Thyroid gland (tissue), 4 donors: Measurements from ENCODE around the gene LSM2. TPM values are rescaled to one million over a fixed set of nuclear protein-coding genes. Genes with fewer than 3 reads are reported as not detected.

Experiments
- DNase-seq, 2 donors: peaks; one replicate each; pipeline ENCODE4 v3.0.0-alpha.2; 2019
- H3K27ac ChIP-seq, 3 donors: fragments of 200-600 bp; sonication (generic); 1 replicate in 2 of 3; 2 replicates in 1 of 3; pipeline ENCODE4 v1.5.1; 2016 to 2019; ENCODE audit warnings: mild to moderate bottlenecking in 1 of 3, moderate library complexity in 1 of 3
- H3K27me3 ChIP-seq: fragments of 200-600 bp; sonication (generic); one replicate; pipeline ENCODE4 v1.5.1; 2019
- H3K36me3 ChIP-seq, 2 donors: fragments of 200-600 bp; sonication (generic); one replicate each; pipeline ENCODE4 v1.5.1; 2016 to 2019
- H3K4me1 ChIP-seq, 2 donors: fragments of 200-600 bp; sonication (generic); one replicate each; pipeline ENCODE4 v1.5.1; 2017 to 2019
- H3K4me3 ChIP-seq, 3 donors: fragments of 200-600 bp; sonication (generic); replicated peaks in 1 of 3; 1 replicate in 2 of 3; 2 replicates in 1 of 3; pipeline ENCODE4 v1.5.1; 2016; ENCODE audit warnings: mild to moderate bottlenecking in 1 of 3
- H3K9me3 ChIP-seq: fragments of 200-600 bp; sonication (generic); one replicate; pipeline ENCODE4 v1.5.1; 2017
- POLR2A ChIP-seq, 2 donors: fragments of 450-650 bp; IDR thresholded peaks; one replicate each; pipeline ENCODE4 v1.6.1; 2017; ENCODE audit warnings: antibody characterized with exemption in 2 of 2, mild to moderate bottlenecking in 2 of 2, moderate library complexity in 1 of 2
- WGBS, 2 donors: methylation state at CpG; one replicate each; pipeline ENCODE4 v1.1.5; 2017; 5-methylcytosine and 5-hydroxymethylcytosine counted together
- intact Hi-C: fragments of 100-400 bp; cut with DNase I; formaldehyde crosslinking; loops from one replicate; pipeline ENCODE4 v1.15.1; 2023
- small RNA-seq: library from RNA; depleted of rRNA; stranded (forward); fragments of <200 nt; gene quantifications from one replicate; pipeline ENCODE3, GENCODE V24; 2016
- total RNA-seq, 4 donors: library from RNA; depleted of rRNA; stranded (reverse); fragments of >200 nt; gene quantifications; one replicate each; pipeline ENCODE4 v1.2.3, GENCODE V29; 2016
- TF ChIP-seq, protein P1 (sequence below), 6 experiments: fragments of 200-600 bp in 3 of 6; fragments of 450-650 bp in 3 of 6; sonication (generic) in 3 of 6; IDR thresholded peaks; one replicate each; pipeline ENCODE4 v1.5.1; 2016 to 2019; ENCODE audit warnings: antibody characterized with exemption in 6 of 6, mild to moderate bottlenecking in 2 of 6, inconsistent platforms in 1 of 6, moderate library complexity in 1 of 6

LSM2 gene
- total RNA-seq, 4 donors from 2014 or later: 29.2 to 48.4 (median 36.5) TPM

- intact Hi-C loops: no loop called here
- 73 to 76% methylated on average over 8 of the region's 8 CpGs for WGBS, 2 donors
- Histone ChIP-seq H3K4me3 (no peak overlapping the region), H3K9me3 (no peaks in the 10 kb centered on the region), H3K36me3 (no peaks in the 10 kb centered on the region), H3K27me3 (no peaks in the 10 kb centered on the region), H3K27ac (no peak overlapping the region), H3K4me1 (no peaks in the 10 kb centered on the region)
- DNase-seq: no peak
- no peak for TF ChIP-seq POLR2A (IDR thresholded peaks at IDR 0.05)
Measured at GRCh38 chr6:31752739-31753319, 53.9 kb downstream of the LSM2 start.

- no peak overlapping the region for H3K27ac ChIP-seq
- no peaks in the 10 kb centered on the region for H3K4me1 ChIP-seq
- DNase-seq: no peak
- H3K27me3 ChIP-seq: no peaks in the 10 kb centered on the region
- intact Hi-C loops: no loop called here
- no peak overlapping the region for H3K4me3 ChIP-seq
- no peaks in the 10 kb centered on the region for H3K9me3 ChIP-seq
- no peaks in the 10 kb centered on the region for H3K36me3 ChIP-seq
- 89 to 90% methylated on average over 7 of the region's 7 CpGs for WGBS, 2 donors
- TF ChIP-seq, protein P1, sequence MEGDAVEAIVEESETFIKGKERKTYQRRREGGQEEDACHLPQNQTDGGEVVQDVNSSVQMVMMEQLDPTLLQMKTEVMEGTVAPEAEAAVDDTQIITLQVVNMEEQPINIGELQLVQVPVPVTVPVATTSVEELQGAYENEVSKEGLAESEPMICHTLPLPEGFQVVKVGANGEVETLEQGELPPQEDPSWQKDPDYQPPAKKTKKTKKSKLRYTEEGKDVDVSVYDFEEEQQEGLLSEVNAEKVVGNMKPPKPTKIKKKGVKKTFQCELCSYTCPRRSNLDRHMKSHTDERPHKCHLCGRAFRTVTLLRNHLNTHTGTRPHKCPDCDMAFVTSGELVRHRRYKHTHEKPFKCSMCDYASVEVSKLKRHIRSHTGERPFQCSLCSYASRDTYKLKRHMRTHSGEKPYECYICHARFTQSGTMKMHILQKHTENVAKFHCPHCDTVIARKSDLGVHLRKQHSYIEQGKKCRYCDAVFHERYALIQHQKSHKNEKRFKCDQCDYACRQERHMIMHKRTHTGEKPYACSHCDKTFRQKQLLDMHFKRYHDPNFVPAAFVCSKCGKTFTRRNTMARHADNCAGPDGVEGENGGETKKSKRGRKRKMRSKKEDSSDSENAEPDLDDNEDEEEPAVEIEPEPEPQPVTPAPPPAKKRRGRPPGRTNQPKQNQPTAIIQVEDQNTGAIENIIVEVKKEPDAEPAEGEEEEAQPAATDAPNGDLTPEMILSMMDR (IDR thresholded peaks at IDR 0.05): no peak
- no peak for TF ChIP-seq POLR2A (IDR thresholded peaks at IDR 0.05)
Measured at GRCh38 chr6:31750411-31751022, 56.2 kb downstream of the LSM2 start.

- TF ChIP-seq POLR2A (IDR thresholded peaks at IDR 0.05): no peak
- Histone ChIP-seq H3K27ac (no peak overlapping the region), H3K4me1 (no peaks in the 10 kb centered on the region), H3K27me3 (no peaks in the 10 kb centered on the region), H3K9me3 (no peaks in the 10 kb centered on the region), H3K36me3 (no peaks in the 10 kb centered on the region), H3K4me3 (no peak overlapping the region)
- 90% methylated on average over 8 of the region's 8 CpGs for WGBS, 2 donors
- DNase-seq: no peak
- intact Hi-C loops: no loop called here
Measured at GRCh38 chr6:31749301-31750036, 57.3 kb downstream of the LSM2 start.

Small RNAs within 50 kb of the gene (small RNA-seq; reads per million reads assigned to genes)
- not detected for gene MSH5-SAPCD1
- gene RF00019: not detected
- not detected for gene RNU6-850P
- gene SAPCD1: not detected
- 155 reads per million, percentile 97 among the genes with 10 or more reads in this experiment for gene SNORD48
- gene SNORD52: not detected

Other genes starting within 250 kb of the LSM2 start
- not detected for gene LTA, start 234.7 kb downstream of the LSM2 start, total RNA-seq
- under 1 TPM in 1 of 4 donors, not detected in 3; 0.42 TPM for gene TNF, start 231.4 kb downstream of the LSM2 start, total RNA-seq
- not detected for gene LTB, start 224.5 kb downstream of the LSM2 start, total RNA-seq
- gene LST1, start 220.7 kb downstream of the LSM2 start, total RNA-seq: 10 to 100 TPM in 1 of 4 donors, 1 to 10 TPM in 2, not detected in 1; 2.5 to 23.4 (median 3.2) TPM
- gene NCR3, start 214.0 kb downstream of the LSM2 start, total RNA-seq: not detected
- 10 to 100 TPM in 3 of 4 donors, 1 to 10 TPM in 1; 8.1 to 37.8 (median 17.6) TPM for gene AIF1, start 191.7 kb downstream of the LSM2 start, total RNA-seq
- 100 to 1,000 TPM in 1 of 4 donors, 10 to 100 TPM in 3; 68.5 to 127 (median 86.7) TPM for gene PRRC2A, start 186.3 kb downstream of the LSM2 start, total RNA-seq
- 100 to 1,000 TPM; 179 to 301 (median 245) TPM for gene BAG6, start 154.3 kb downstream of the LSM2 start, total RNA-seq
- 1 to 10 TPM; 2.3 to 5.1 (median 4.5) TPM for gene APOM, start 151.1 kb downstream of the LSM2 start, total RNA-seq
- 10 to 100 TPM; 23.6 to 32.3 (median 28.7) TPM for gene C6orf47, start 146.2 kb downstream of the LSM2 start, total RNA-seq
- gene GPANK1, start 142.0 kb downstream of the LSM2 start, total RNA-seq: 10 to 100 TPM; 15.7 to 23.2 (median 22.1) TPM
- gene CSNK2B, start 140.9 kb downstream of the LSM2 start, total RNA-seq: 100 to 1,000 TPM; 181 to 264 (median 206) TPM
- 10 to 100 TPM in 2 of 4 donors, 1 to 10 TPM in 2; 4.4 to 11.8 (median 9.4) TPM for gene LY6G5B, start 137.0 kb downstream of the LSM2 start, total RNA-seq
- 1 to 10 TPM in 1 of 4 donors, under 1 TPM in 2, not detected in 1; 0.54 to 7.9 (median 0.83) TPM for gene LY6G5C, start 125.9 kb downstream of the LSM2 start, total RNA-seq
- gene ABHD16A, start 103.6 kb downstream of the LSM2 start, total RNA-seq: 10 to 100 TPM; 47.3 to 81.4 (median 71.7) TPM
- not detected for gene LY6G6F, start 100.1 kb downstream of the LSM2 start, total RNA-seq
- gene LY6G6D, start 91.6 kb downstream of the LSM2 start, total RNA-seq: not detected
- gene LY6G6C, start 85.2 kb downstream of the LSM2 start, total RNA-seq: not detected
- 1 to 10 TPM in 1 of 4 donors, under 1 TPM in 1, not detected in 2; 0.54 to 1.8 TPM for gene MPIG6B, start 83.6 kb downstream of the LSM2 start, total RNA-seq
- 100 to 1,000 TPM in 3 of 4 donors, 10 to 100 TPM in 1; 99.9 to 117 (median 114) TPM for gene DDAH2, start 77.7 kb downstream of the LSM2 start, total RNA-seq
- 100 to 1,000 TPM; 222 to 314 (median 247) TPM for gene CLIC1, start 70.4 kb downstream of the LSM2 start, total RNA-seq
- 10 to 100 TPM in 1 of 4 donors, 1 to 10 TPM in 3; 5.6 to 11.2 (median 7.2) TPM for gene MSH5, start 67.0 kb downstream of the LSM2 start, total RNA-seq
- 1 to 10 TPM in 3 of 4 donors, not detected in 1; 2.0 to 4.2 (median 3.0) TPM for gene SAPCD1, start 44.3 kb downstream of the LSM2 start, total RNA-seq
- gene VWA7, start 29.6 kb downstream of the LSM2 start, total RNA-seq: 1 to 10 TPM; 1.2 to 8.9 (median 5.4) TPM
- 100 to 1,000 TPM in 1 of 4 donors, 10 to 100 TPM in 3; 33.8 to 120 (median 39.9) TPM for gene VARS1, start 11.2 kb downstream of the LSM2 start, total RNA-seq
- gene HSPA1L, start 8.3 kb upstream of the LSM2 start, total RNA-seq: 1 to 10 TPM; 3.5 to 4.1 (median 3.9) TPM
- gene HSPA1A, start 8.6 kb upstream of the LSM2 start, total RNA-seq: 100 to 1,000 TPM; 148 to 320 (median 190) TPM
- gene HSPA1B, start 20.8 kb upstream of the LSM2 start, total RNA-seq: 100 to 1,000 TPM; 194 to 330 (median 256) TPM
- gene NEU1, start 55.9 kb upstream of the LSM2 start, total RNA-seq: 10 to 100 TPM; 54.4 to 98.1 (median 65.9) TPM
- gene SLC44A4, start 72.0 kb upstream of the LSM2 start, total RNA-seq: 10 to 100 TPM in 2 of 4 donors, 1 to 10 TPM in 2; 1.6 to 16.2 (median 7.7) TPM
- gene EHMT2, start 90.7 kb upstream of the LSM2 start, total RNA-seq: 10 to 100 TPM; 26.9 to 47.7 (median 38.7) TPM
- 1 to 10 TPM in 3 of 4 donors, under 1 TPM in 1; 0.94 to 2.9 (median 1.5) TPM for gene ZBTB12, start 95.1 kb upstream of the LSM2 start, total RNA-seq
- 1 to 10 TPM; 2.5 to 6.2 (median 4.4) TPM for gene C2, start 120.8 kb upstream of the LSM2 start, total RNA-seq
- gene CFB, start 139.1 kb upstream of the LSM2 start, total RNA-seq: 10 to 100 TPM; 10.5 to 36.7 (median 16.4) TPM
- 100 to 1,000 TPM in 3 of 4 donors, 10 to 100 TPM in 1; 83.2 to 114 (median 106) TPM for gene NELFE, start 152.0 kb upstream of the LSM2 start, total RNA-seq
- gene SKIC2, start 152.2 kb upstream of the LSM2 start, total RNA-seq: 10 to 100 TPM; 35.1 to 47.1 (median 39.4) TPM
- 10 to 100 TPM; 21.3 to 36.4 (median 33.9) TPM for gene DXO, start 165.2 kb upstream of the LSM2 start, total RNA-seq
- gene C4A, start 175.1 kb upstream of the LSM2 start, total RNA-seq: 100 to 1,000 TPM; 181 to 401 (median 227) TPM
- 100 to 1,000 TPM; 233 to 370 (median 285) TPM for gene C4B, start 207.8 kb upstream of the LSM2 start, total RNA-seq
- gene CYP21A2, start 231.4 kb upstream of the LSM2 start, total RNA-seq: 1 to 10 TPM in 1 of 4 donors, under 1 TPM in 2, not detected in 1; 0.24 to 1.7 (median 0.33) TPM